SU-DHL-6 (cell line): ENCODE results near the gene MYO5C.

Source experiments
- H2AFZ ChIP-seq: fragments of 200-600 bp; sonication (generic); 2 replicates; pipeline ENCODE4 v1.6.1; 2014; ENCODE audit warnings: low read depth, mild to moderate bottlenecking, moderate library complexity, mixed read lengths, antibody characterized with exemption, low read length; ENCODE audit not compliant: severe bottlenecking
- H3F3A ChIP-seq: fragments of 200-600 bp; shearing (Covaris generic); 2 replicates; pipeline ENCODE4 v1.6.0; 2016; ENCODE audit warnings: antibody characterized with exemption, mild to moderate bottlenecking; ENCODE audit not compliant: insufficient read depth
- H3K27ac ChIP-seq: fragments of 200-600 bp; sonication (generic); 2 replicates; pipeline ENCODE4 v1.5.1; 2016; ENCODE audit warnings: low read depth, mild to moderate bottlenecking, low read length, moderate library complexity, mixed read lengths
- H3K27me3 ChIP-seq: fragments of 200-600 bp; sonication (generic), shearing (Covaris generic); 2 replicates; pipeline ENCODE4 v1.6.0; 2014; ENCODE audit warnings: mild to moderate bottlenecking, low read length
- H3K36me3 ChIP-seq: fragments of 200-600 bp; sonication (generic); 2 replicates; pipeline ENCODE4 v1.6.1; 2014; ENCODE audit warnings: mild to moderate bottlenecking, low read length, mixed read lengths
- H3K4me2 ChIP-seq: fragments of 300-600, 200-600 bp; shearing (Covaris generic), sonication (generic); 2 replicates; pipeline ENCODE4 v1.6.0; 2014; ENCODE audit warnings: low read length, low read depth, mild to moderate bottlenecking; ENCODE audit not compliant: poor library complexity, severe bottlenecking
- H3K4me3 ChIP-seq: fragments of 200-600 bp; sonication (generic); 2 replicates; pipeline ENCODE4 v1.5.1; 2014; ENCODE audit warnings: antibody characterized with exemption, low read length, mild to moderate bottlenecking, mixed read lengths; ENCODE audit not compliant: insufficient read depth, poor library complexity, severe bottlenecking
- H3K79me2 ChIP-seq: fragments of 200-600 bp; sonication (generic); 2 replicates; pipeline ENCODE4 v1.6.1; 2014; ENCODE audit warnings: mild to moderate bottlenecking, low read length, moderate library complexity; ENCODE audit not compliant: insufficient read depth
- H3K9ac ChIP-seq: fragments of 200-600 bp; sonication (generic); 2 replicates; pipeline ENCODE4 v1.7.0; 2014; ENCODE audit warnings: mild to moderate bottlenecking, low read length
- H3K9me2 ChIP-seq: fragments of 200-600 bp; sonication (generic); replicated peaks from 2 replicates; pipeline ENCODE4 v1.6.1; 2014; ENCODE audit warnings: low read length; ENCODE audit not compliant: insufficient read depth
- H3K9me3 ChIP-seq: fragments of 200-600 bp; sonication (generic); 2 replicates; pipeline ENCODE4 v1.6.1; 2014; ENCODE audit warnings: low read length, mixed read lengths; ENCODE audit not compliant: insufficient read depth
- H4K20me1 ChIP-seq: fragments of 200-600 bp; sonication (generic); 2 replicates; pipeline ENCODE4 v1.6.1; 2014; ENCODE audit warnings: low read depth, mild to moderate bottlenecking, antibody characterized with exemption, low read length, moderate library complexity, mixed read lengths
- EZH2phosphoT487 ChIP-seq: fragments of 200-600 bp; sonication (generic), shearing (Covaris generic); conservative IDR thresholded peaks from 2 replicates; pipeline ENCODE4 v1.6.1; 2018; ENCODE audit warnings: mild to moderate bottlenecking, antibody characterized with exemption, low read length, moderate library complexity, mixed read lengths
- TF ChIP-seq, protein P1 (sequence below): fragments of 200-600 bp; sonication (generic); IDR thresholded peaks from one replicate; pipeline ENCODE4 v1.5.1; 2017; ENCODE audit warnings: antibody characterized with exemption, mild to moderate bottlenecking, low read length, moderate library complexity; ENCODE audit not compliant: insufficient read depth, poor library complexity, severe bottlenecking

MYO5C gene

DNA sequence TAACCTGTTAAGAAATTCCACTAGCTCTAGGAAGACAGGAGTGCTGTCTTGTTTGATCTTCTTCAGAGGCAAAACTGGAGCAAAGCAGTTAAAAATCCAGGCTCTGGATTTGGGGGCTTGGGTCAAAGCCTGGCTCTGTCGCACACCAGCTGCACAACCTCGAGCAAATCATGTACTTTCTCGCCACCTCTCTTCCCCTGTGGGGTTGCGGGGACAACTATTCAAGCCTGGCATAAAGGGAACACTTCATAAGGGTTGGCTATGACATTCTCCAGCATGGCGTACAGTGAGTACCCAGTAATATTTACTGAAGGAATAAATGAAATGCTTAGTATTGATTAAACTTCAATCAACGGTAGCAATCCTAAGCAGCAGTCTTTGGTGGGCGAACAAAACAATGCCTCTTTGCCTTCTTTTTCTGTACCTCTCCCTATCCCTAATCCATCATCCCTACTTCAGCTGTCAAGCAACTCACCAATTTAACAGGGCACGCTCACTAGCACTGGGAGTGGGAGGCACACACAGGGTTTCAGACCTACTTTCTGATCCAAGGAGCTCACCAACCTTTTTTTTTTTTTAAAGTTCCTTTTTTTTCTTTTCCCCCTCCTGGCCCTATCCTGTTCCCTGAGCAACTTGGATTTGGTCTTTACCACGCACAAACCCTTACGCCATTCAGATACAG is 137.4 kb downstream of the MYO5C start:
- Histone ChIP-seq H3K36me3 (no peaks in the 10 kb centered on the region), H3K9ac (no peak overlapping the region), H3K9me2 (no peaks in the 10 kb centered on the region), H3K79me2 (peaks cover 13% of the 10 kb centered on the region; the same call in 1 of the 2 replicates), H3K27ac (no peak overlapping the region), H3K4me3 (no peak overlapping the region), H2AFZ (no peak overlapping the region), H3K27me3 (no peaks in the 10 kb centered on the region), H3K4me2 (no peak overlapping the region), H3K9me3 (no peaks in the 10 kb centered on the region), H4K20me1 (no peaks in the 10 kb centered on the region), H3F3A (no peaks in the 10 kb centered on the region)
- TF ChIP-seq EZH2phosphoT487, result no peak
- TF ChIP-seq, protein P1, sequence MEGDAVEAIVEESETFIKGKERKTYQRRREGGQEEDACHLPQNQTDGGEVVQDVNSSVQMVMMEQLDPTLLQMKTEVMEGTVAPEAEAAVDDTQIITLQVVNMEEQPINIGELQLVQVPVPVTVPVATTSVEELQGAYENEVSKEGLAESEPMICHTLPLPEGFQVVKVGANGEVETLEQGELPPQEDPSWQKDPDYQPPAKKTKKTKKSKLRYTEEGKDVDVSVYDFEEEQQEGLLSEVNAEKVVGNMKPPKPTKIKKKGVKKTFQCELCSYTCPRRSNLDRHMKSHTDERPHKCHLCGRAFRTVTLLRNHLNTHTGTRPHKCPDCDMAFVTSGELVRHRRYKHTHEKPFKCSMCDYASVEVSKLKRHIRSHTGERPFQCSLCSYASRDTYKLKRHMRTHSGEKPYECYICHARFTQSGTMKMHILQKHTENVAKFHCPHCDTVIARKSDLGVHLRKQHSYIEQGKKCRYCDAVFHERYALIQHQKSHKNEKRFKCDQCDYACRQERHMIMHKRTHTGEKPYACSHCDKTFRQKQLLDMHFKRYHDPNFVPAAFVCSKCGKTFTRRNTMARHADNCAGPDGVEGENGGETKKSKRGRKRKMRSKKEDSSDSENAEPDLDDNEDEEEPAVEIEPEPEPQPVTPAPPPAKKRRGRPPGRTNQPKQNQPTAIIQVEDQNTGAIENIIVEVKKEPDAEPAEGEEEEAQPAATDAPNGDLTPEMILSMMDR, result no peak

DNA sequence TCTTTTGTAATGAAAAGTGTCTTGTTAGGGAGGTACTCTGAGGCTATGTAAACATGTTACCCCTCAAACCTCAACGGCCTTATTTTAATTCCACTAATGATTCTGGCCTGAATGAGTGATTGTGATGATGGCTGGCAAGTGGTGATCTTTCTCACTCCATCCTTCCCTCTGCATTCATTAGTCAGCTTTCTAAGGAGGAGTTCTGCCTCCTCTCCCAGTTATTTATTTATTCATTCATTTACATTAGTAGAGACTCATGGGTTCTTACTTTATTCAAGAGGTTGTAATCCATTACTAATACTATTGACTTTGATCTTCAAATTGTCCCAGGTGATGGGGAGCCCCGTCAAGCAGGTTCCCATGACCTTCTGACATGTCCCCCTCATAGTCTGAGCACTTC is 139.7 kb downstream of the MYO5C start:
- H3K27me3 ChIP-seq, result no peaks in the 10 kb centered on the region
- H3K9me2 ChIP-seq, result no peaks in the 10 kb centered on the region
- no peak for TF ChIP-seq EZH2phosphoT487
- TF ChIP-seq, protein P1, result no peak
- H3F3A ChIP-seq, result no peaks in the 10 kb centered on the region
- no peak overlapping the region for H3K9ac ChIP-seq
- H2AFZ ChIP-seq, result no peak overlapping the region
- H3K4me3 ChIP-seq, result no peak overlapping the region
- H4K20me1 ChIP-seq, result no peaks in the 10 kb centered on the region
- no peaks in the 10 kb centered on the region for H3K79me2 ChIP-seq
- no peak overlapping the region for H3K4me2 ChIP-seq
- H3K36me3 ChIP-seq, result no peaks in the 10 kb centered on the region
- no peaks in the 10 kb centered on the region for H3K9me3 ChIP-seq
- H3K27ac ChIP-seq, result no peak overlapping the region

DNA sequence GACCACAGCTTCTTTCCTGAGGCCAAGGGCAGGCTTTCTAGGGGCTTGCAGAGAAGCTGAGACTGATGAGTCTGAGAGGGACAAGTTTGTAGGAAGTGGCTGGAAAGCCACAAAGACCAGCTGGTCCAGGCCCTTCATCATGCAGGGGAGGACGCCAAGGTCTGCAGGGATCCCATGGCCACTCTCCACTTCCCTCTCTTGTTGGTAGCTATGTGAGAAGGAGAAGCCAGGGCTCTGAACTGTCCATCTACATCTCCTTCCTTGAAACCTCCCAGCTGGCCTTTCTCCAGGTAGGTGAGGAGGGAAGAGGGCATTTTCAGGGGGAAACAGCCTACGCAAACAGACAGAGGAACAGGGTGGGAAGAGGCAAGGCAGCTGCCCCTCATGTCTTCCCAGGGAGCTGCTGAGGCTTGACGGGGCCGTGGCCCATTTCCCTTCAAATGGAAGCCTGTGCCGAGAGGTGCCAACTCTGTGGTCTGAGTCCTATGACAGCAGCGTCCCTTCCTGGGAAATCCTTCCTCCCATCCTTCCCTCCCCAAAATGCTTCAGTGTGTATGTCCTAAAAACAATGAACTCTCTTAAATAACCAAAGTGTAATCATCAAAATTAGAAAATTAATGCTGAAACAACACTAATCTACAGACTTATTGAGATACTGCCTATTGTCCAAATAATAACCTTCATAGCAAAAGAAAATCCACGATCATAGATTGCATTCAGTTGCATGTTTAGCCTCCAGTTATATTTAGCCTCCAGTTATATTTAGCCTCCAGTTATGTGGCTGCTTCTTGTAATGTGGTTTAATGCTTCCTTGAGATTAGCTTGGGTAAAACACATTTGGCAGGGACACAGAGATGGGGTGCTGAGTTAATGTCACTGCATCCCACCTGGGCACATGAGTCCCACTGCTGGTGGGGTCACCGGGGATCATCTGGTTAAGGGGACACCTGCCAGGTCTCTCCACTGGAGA is 140.4 kb downstream of the MYO5C start:
- Histone ChIP-seq H3K9ac (no peak overlapping the region), H2AFZ (no peak overlapping the region), H3K4me2 (no peak overlapping the region), H3K36me3 (no peaks in the 10 kb centered on the region), H3K79me2 (no peaks in the 10 kb centered on the region), H3K9me3 (no peaks in the 10 kb centered on the region), H3K27me3 (no peaks in the 10 kb centered on the region), H4K20me1 (no peaks in the 10 kb centered on the region), H3F3A (no peaks in the 10 kb centered on the region), H3K27ac (no peak overlapping the region), H3K4me3 (no peak overlapping the region), H3K9me2 (no peaks in the 10 kb centered on the region)
- TF ChIP-seq, protein P1, result no peak
- TF ChIP-seq EZH2phosphoT487, result no peak
